GM21528 (cell line): ENCODE data around the gene ZNF571.

Source experiments
- ATAC-seq: cut with Tn5 transposase; IDR thresholded peaks from one replicate; pipeline ENCODE4 v1.9.1; 2021; ENCODE audit warnings: mild to moderate bottlenecking, moderate library complexity; ENCODE audit not compliant: unreplicated experiment, low FRiP score

ZNF571 gene

GRCh38 chr19:37594304-37594981, at the start of gene ZNF571, which contains the start of gene ZNF540:
ZNF571 (minus strand) TSS chr19:37594792; CDS start chr19:37586676, 8,116 bp downstream.
ZNF540 (plus strand) TSS chr19:37594876; CDS start chr19:37598448, 3,572 bp downstream.
- peak; percentile 94 for ATAC-seq

GRCh38 chr19:37635076-37636056, 40.8 kb upstream of the ZNF571 start:
- ATAC-seq, result no peak

GRCh38 chr19:37594982-37595382, 390 bp upstream of the ZNF571 start:
- ATAC-seq, result peak; percentile 37

DNA sequence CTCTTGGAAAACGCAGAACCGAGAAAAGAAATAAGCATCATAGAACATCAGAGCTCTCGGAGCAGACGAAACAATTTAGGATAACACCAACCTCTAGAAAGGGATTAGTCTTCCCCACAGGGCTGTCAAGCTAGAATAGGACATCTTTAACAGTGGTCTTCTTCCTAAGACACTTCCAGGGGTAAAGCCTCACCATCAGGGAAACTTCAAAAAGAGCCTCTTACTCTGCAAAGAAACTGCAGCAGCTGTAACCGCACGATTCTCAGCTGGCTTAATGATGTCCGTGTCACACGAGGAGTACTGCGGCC, 642 bp downstream of the ZNF571 start:
- no peak for ATAC-seq

DNA sequence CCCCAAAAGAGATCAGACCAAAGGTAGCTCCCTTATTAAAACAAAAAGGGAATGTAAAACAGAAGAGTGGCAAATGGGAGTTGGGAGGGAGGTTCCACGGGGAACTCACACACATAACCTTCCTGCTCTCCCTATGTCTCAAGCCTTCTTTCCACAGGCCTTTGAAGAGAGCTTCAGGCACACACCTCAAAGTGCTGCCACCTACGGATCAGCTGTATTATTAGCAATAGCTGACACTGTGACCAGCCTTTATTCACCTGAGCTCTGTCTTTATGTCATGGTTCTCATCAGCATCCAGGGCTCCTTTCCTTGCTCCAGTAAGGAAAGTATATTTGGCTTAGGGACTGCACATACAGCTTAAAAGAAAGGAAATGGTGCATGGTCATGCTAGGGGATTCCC, 11.3 kb downstream of the ZNF571 start:
- ATAC-seq, result no peak

DNA sequence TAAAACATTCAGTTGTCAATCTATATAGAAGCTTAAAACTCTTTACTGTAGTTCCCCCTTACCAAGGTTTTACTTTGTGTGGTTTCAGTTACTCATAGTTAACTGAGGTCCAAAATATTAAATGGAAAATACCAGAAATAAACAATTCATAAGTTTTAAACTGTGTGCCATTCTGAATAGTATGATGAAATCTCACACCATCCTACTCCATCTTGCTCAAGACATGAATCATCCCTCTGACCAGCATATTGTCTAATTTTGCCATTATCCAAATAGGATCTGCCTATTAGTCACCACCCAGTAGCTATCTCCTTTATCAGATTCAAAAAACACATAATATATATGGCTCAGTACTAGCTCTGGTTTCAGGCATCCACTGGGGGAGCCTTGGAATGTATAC, 22.4 kb downstream of the ZNF571 start:
- no peak for ATAC-seq

DNA sequence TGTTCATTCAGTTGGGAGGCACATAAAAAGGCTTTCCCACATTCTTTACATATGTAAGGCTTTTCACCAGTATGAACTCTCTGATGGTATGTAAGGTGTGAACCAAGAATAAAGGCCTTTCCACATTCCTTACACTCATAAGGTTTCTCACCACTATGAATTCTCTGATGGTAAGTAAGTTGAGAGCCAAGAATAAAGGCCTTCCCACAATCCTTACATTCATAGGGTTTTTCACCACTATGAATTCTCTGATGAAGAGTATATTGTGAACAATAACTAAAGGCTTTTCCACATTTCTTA, 29.3 kb downstream of the ZNF571 start:
- no peak for ATAC-seq

DNA sequence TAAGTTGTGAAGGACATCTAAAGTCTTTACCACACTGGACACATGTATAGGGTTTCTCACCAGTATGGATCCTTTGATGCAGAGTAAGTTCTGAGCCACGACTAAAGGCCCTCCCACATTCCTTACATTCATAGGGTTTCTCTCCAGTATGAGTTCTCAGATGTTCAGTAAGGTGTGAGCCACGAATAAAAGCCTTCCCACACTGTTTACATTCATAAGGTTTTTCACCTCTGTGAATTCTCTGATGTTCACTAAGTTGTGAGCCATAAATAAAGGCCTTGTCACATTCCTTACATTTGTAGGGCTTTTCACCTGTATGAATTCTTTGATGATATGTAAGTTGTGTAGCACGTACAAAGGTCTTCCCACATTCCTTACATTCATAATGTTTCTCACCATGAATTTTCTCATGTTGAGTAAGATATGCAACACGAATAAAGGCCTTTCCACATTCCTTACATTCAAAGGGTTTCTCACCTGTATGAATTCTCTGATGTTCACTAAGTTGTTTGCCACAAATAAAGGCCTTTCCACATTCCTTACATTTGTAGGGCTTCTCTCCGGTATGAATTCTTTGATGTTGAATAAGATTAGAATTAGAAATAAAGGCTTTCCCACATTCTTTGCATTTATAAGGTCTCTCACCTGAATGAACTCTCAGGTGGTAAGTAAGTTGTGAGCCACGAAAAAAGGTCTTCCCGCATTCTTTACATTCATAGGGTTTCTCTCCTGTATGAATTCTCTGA, 29.8 kb downstream of the ZNF571 start:
- no peak for ATAC-seq

DNA sequence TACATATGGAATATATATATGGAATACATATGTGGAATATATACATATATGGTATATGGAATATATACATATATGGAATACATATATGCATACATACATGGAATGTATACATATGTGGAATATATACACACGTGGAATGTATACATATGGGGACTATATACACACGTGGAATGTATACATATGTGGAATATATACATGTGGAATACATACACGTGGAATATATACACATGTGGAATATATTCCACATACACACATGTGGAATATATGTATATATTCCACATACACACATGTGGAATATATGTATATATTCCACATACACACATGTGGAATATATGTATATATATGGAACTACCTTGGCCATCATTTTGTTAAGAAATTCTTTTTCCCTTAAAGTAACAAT, 31.1 kb downstream of the ZNF571 start:
- ATAC-seq, result no peak

- ATAC-seq, result no peak
Observed at GRCh38 chr19:37551129-37551993, 43.2 kb downstream of the ZNF571 start.

DNA sequence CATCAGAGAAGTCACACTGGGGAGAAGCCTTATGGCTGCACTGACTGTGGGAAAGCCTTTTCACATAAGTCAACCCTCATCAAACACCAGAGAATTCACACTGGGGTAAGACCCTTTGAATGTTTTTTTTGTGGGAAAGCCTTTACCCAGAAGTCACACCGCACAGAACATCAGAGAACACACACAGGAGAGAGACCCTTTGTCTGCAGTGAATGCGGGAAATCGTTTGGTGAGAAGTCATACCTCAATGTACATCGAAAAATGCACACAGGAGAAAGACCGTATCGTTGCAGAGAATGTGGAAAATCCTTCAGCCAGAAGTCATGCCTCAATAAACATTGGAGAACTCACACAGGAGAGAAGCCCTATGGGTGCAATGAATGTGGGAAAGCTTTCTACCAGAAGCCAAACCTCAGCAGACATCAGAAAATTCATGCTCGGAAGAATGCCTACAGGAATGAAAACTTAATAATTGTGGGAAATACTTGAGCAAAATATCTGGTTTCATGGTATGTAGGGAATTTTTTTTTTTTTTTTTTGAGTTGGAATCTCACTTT, 57.1 kb downstream of the ZNF571 start:
- no peak for ATAC-seq

- no peak for ATAC-seq
Observed at GRCh38 chr19:37519890-37520289, 74.7 kb downstream of the ZNF571 start.
